ENCODE measurements around the gene FLT4.

DNA sequence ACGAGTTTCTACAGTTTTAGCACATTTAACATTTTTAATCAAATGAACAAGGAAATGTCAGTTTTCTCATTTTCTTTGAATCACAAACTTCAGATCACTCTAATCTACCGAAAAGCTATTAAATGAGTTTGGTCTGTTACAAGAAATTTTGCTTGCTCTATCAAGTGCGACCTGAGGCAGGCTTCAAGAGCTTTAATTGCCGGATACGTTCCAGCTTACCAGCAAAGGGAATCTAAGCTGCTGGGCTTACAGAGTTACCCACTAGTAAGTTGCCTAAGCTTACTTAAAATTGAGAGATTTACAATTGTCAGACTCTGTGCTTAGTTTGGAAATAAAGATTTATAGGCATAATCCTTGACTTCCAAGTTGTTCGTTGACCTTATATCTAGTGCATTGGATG, 68.7 kb downstream of the FLT4 start:
- TF ChIP-seq POLR2A (IDR thresholded peaks at IDR 0.05), result no peak
- TF ChIP-seq, protein P1, sequence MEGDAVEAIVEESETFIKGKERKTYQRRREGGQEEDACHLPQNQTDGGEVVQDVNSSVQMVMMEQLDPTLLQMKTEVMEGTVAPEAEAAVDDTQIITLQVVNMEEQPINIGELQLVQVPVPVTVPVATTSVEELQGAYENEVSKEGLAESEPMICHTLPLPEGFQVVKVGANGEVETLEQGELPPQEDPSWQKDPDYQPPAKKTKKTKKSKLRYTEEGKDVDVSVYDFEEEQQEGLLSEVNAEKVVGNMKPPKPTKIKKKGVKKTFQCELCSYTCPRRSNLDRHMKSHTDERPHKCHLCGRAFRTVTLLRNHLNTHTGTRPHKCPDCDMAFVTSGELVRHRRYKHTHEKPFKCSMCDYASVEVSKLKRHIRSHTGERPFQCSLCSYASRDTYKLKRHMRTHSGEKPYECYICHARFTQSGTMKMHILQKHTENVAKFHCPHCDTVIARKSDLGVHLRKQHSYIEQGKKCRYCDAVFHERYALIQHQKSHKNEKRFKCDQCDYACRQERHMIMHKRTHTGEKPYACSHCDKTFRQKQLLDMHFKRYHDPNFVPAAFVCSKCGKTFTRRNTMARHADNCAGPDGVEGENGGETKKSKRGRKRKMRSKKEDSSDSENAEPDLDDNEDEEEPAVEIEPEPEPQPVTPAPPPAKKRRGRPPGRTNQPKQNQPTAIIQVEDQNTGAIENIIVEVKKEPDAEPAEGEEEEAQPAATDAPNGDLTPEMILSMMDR (IDR thresholded peaks at IDR 0.05), result no peak
